C4-2B (cell line): Measurements from ENCODE around the gene ITGB4.

ENCODE experiments used
- CTCF ChIP-seq: fragments of 450-650 bp; conservative IDR thresholded peaks from 2 replicates; pipeline ENCODE4 v1.5.1; 2017; ENCODE audit warnings: mild to moderate bottlenecking
- ZFX ChIP-seq: fragments of 450-650 bp; IDR thresholded peaks from 2 replicates; pipeline ENCODE4 v1.6.1; 2017

GRCh38 chr17:75722542-75723095 lies 1.4 kb downstream of the ITGB4 start:
- TF ChIP-seq CTCF (no peak), ZFX (no peak)
